ENCODE results near the gene OLFM1. TPM values are rescaled to one million over a fixed set of nuclear protein-coding genes. Genes with fewer than 3 reads are reported as not detected.

Gene OLFM1
- total RNA-seq, 2 donors from 2014 or later = 7.6 to 9.7 TPM

- Histone ChIP-seq H3K27ac (no peak overlapping the region), H3K4me1 (no peaks in the 10 kb centered on the region), H3K4me3 (no peak overlapping the region), H3K9me3 (no peaks in the 10 kb centered on the region), H3K27me3 (no peaks in the 10 kb centered on the region), H3K36me3 (no peaks in the 10 kb centered on the region)
- no peak for TF ChIP-seq CTCF (IDR thresholded peaks at IDR 0.05)
- DNase-seq (ENCODE audit: low spot score) = no peak
Measured at GRCh38 chr9:135066291-135066690, 21.2 kb upstream of the OLFM1 start.

GRCh38 chr9:135067096-135067710 lies 20.3 kb upstream of the OLFM1 start:
- Histone ChIP-seq H3K27me3 (no peaks in the 10 kb centered on the region), H3K27ac (no peak overlapping the region), H3K9me3 (no peaks in the 10 kb centered on the region), H3K4me3 (no peak overlapping the region), H3K4me1 (no peaks in the 10 kb centered on the region), H3K36me3 (no peaks in the 10 kb centered on the region)
- TF ChIP-seq CTCF (IDR thresholded peaks at IDR 0.05) = no peak
- no peak for DNase-seq (ENCODE audit: low spot score)

- TF ChIP-seq CTCF (IDR thresholded peaks at IDR 0.05) = no peak
- H3K27me3 ChIP-seq = no peaks in the 10 kb centered on the region
- H3K9me3 ChIP-seq = no peaks in the 10 kb centered on the region
- H3K4me3 ChIP-seq = no peak overlapping the region
- H3K4me1 ChIP-seq = no peaks in the 10 kb centered on the region
- DNase-seq (ENCODE audit: low spot score) = no peak
- H3K27ac ChIP-seq = no peak overlapping the region
- no peaks in the 10 kb centered on the region for H3K36me3 ChIP-seq
Measured at GRCh38 chr9:135068776-135069415, 18.6 kb upstream of the OLFM1 start.

GRCh38 chr9:135069558-135070197 lies 17.8 kb upstream of the OLFM1 start:
- Histone ChIP-seq H3K9me3 (no peaks in the 10 kb centered on the region), H3K4me3 (no peak overlapping the region), H3K4me1 (peaks cover 0 to under 1% of the 10 kb centered on the region in 2 donors), H3K27ac (no peak overlapping the region), H3K36me3 (no peaks in the 10 kb centered on the region), H3K27me3 (no peaks in the 10 kb centered on the region)
- no peak for TF ChIP-seq CTCF (IDR thresholded peaks at IDR 0.05)
- DNase-seq (ENCODE audit: low spot score) = no peak

- Histone ChIP-seq H3K4me1 (peaks cover 0 to 8% of the 10 kb centered on the region in 2 donors), H3K36me3 (no peaks in the 10 kb centered on the region), H3K9me3 (no peaks in the 10 kb centered on the region), H3K4me3 (no peak overlapping the region), H3K27ac (no peak overlapping the region), H3K27me3 (no peaks in the 10 kb centered on the region)
- no peak for TF ChIP-seq CTCF (IDR thresholded peaks at IDR 0.05)
- DNase-seq (ENCODE audit: low spot score) = no peak
Measured at GRCh38 chr9:135070198-135070951, 17.1 kb upstream of the OLFM1 start.

Data from right atrium auricular region (tissue), 2 donors.